Karpas-422 (cell line): Measurements from ENCODE around the gene SPG11. TPM values are rescaled to one million over a fixed set of nuclear protein-coding genes. Genes with fewer than 3 reads are reported as not detected.
A peak's percentile ranks its signal among the peaks of the same experiment; 100 is the strongest.

Experiments used
- DNase-seq: peaks from one replicate; pipeline ENCODE4 v3.0.0-alpha.2; 2015
- H2AFZ ChIP-seq: fragments of 200-600 bp; sonication (generic); 2 replicates; pipeline ENCODE4 v1.6.1; 2014; ENCODE audit warnings: antibody characterized with exemption, low read length, mixed read lengths
- H3K27ac ChIP-seq: fragments of 200-600 bp; sonication (generic); 2 replicates; pipeline ENCODE4 v1.5.1; 2014; ENCODE audit warnings: mild to moderate bottlenecking, low read length, moderate library complexity
- H3K27me3 ChIP-seq: fragments of 200-600 bp; sonication (generic); 2 replicates; pipeline ENCODE4 v1.6.1; 2014; ENCODE audit warnings: low read length, mixed read lengths
- H3K36me3 ChIP-seq: fragments of 200-600 bp; sonication (generic); 2 replicates; pipeline ENCODE4 v1.6.1; 2014; ENCODE audit warnings: low read length, mixed read lengths; ENCODE audit not compliant: insufficient read depth
- H3K4me1 ChIP-seq: fragments of 200-600 bp; sonication (generic); 2 replicates; pipeline ENCODE4 v1.6.1; 2014; ENCODE audit warnings: mild to moderate bottlenecking, low read length, mixed read lengths
- H3K4me2 ChIP-seq: fragments of 200-600 bp; sonication (generic); 2 replicates; pipeline ENCODE4 v1.6.1; 2014; ENCODE audit warnings: low read length, low read depth, mild to moderate bottlenecking; ENCODE audit not compliant: poor library complexity, severe bottlenecking
- H3K4me3 ChIP-seq: fragments of 200-600 bp; sonication (generic); 2 replicates; pipeline ENCODE4 v1.5.1; 2014; ENCODE audit warnings: mild to moderate bottlenecking, antibody characterized with exemption, low read length, mixed read lengths
- H3K79me2 ChIP-seq: fragments of 200-600 bp; sonication (generic); 2 replicates; pipeline ENCODE4 v1.6.1; 2014; ENCODE audit warnings: mild to moderate bottlenecking, low read length, mixed read lengths
- H3K9ac ChIP-seq: fragments of 200-600 bp; sonication (generic); 2 replicates; pipeline ENCODE4 v1.6.0; 2014; ENCODE audit warnings: low read length
- H3K9me2 ChIP-seq: fragments of 200-600 bp; sonication (generic), shearing (Covaris generic); replicated peaks from 2 replicates; pipeline ENCODE4 v1.6.0; 2014; ENCODE audit warnings: mild to moderate bottlenecking, low read length, moderate library complexity; ENCODE audit not compliant: insufficient read depth
- H3K9me3 ChIP-seq: fragments of 300-700, 200-600 bp; sonication (generic); 2 replicates; pipeline ENCODE4 v1.6.1; 2014; ENCODE audit warnings: low read length, mixed read lengths
- H4K20me1 ChIP-seq: fragments of 200-600 bp; sonication (generic); 2 replicates; pipeline ENCODE4 v1.6.1; 2014; ENCODE audit warnings: mild to moderate bottlenecking, antibody characterized with exemption, low read length, low read depth; ENCODE audit not compliant: insufficient read depth
- total RNA-seq: library from RNA; depleted of rRNA; stranded (reverse); fragments of >200 nt; shearing (Covaris generic); gene quantifications from 2 replicates; pipeline ENCODE4 v1.2.3, GENCODE V29; 2014; ENCODE audit warnings: low replicate concordance; rRNA removed

Gene SPG11, protein sequence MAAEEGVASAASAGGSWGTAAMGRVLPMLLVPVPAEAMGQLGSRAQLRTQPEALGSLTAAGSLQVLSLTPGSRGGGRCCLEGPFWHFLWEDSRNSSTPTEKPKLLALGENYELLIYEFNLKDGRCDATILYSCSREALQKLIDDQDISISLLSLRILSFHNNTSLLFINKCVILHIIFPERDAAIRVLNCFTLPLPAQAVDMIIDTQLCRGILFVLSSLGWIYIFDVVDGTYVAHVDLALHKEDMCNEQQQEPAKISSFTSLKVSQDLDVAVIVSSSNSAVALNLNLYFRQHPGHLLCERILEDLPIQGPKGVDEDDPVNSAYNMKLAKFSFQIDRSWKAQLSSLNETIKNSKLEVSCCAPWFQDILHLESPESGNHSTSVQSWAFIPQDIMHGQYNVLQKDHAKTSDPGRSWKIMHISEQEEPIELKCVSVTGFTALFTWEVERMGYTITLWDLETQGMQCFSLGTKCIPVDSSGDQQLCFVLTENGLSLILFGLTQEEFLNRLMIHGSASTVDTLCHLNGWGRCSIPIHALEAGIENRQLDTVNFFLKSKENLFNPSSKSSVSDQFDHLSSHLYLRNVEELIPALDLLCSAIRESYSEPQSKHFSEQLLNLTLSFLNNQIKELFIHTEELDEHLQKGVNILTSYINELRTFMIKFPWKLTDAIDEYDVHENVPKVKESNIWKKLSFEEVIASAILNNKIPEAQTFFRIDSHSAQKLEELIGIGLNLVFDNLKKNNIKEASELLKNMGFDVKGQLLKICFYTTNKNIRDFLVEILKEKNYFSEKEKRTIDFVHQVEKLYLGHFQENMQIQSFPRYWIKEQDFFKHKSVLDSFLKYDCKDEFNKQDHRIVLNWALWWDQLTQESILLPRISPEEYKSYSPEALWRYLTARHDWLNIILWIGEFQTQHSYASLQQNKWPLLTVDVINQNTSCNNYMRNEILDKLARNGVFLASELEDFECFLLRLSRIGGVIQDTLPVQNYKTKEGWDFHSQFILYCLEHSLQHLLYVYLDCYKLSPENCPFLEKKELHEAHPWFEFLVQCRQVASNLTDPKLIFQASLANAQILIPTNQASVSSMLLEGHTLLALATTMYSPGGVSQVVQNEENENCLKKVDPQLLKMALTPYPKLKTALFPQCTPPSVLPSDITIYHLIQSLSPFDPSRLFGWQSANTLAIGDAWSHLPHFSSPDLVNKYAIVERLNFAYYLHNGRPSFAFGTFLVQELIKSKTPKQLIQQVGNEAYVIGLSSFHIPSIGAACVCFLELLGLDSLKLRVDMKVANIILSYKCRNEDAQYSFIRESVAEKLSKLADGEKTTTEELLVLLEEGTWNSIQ (N-terminal part only)
- total RNA-seq, result 80.6 and 123 TPM in 2 replicates

GRCh38 chr15:44663410-44664308, at the start of gene SPG11:
SPG11 (minus strand) TSS chr15:44663662; CDS start chr15:44663647, 15 bp downstream.
- no peaks in the 10 kb centered on the region for H3K27me3 ChIP-seq
- peak within 1 kb of the TSS; percentile 77 for H3K4me3 ChIP-seq
- peak within 1 kb of the TSS; percentile 88 for H3K27ac ChIP-seq
- H3K4me2 ChIP-seq, result peak within 1 kb of the TSS; percentile 96
- H3K9me2 ChIP-seq, result no peaks in the 10 kb centered on the region
- H3K36me3 ChIP-seq, result peaks cover 19% of the 10 kb centered on the region
- H3K9ac ChIP-seq, result peak within 1 kb of the TSS; percentile 96
- peak; percentile 99 for DNase-seq
- peaks cover 35% of the 10 kb centered on the region for H3K79me2 ChIP-seq
- H3K4me1 ChIP-seq, result peaks cover 38% of the 10 kb centered on the region
- H3K9me3 ChIP-seq, result no peaks in the 10 kb centered on the region
- no peaks in the 10 kb centered on the region for H4K20me1 ChIP-seq
- peak within 1 kb of the TSS; percentile 95 for H2AFZ ChIP-seq

GRCh38 chr15:44712346-44713005, 49.0 kb upstream of the SPG11 start:
- H3K4me2 ChIP-seq, result peak overlapping the region; percentile 96
- H3K9me3 ChIP-seq, result no peaks in the 10 kb centered on the region
- no peak overlapping the region for H2AFZ ChIP-seq
- H3K36me3 ChIP-seq, result peaks cover 49% of the 10 kb centered on the region
- peaks cover 59% of the 10 kb centered on the region for H3K4me1 ChIP-seq
- no peaks in the 10 kb centered on the region for H3K9me2 ChIP-seq
- peak overlapping the region; percentile 98 for H3K4me3 ChIP-seq
- peak overlapping the region; percentile 95 for H3K27ac ChIP-seq
- H3K27me3 ChIP-seq, result no peaks in the 10 kb centered on the region
- H4K20me1 ChIP-seq, result peaks cover 43% of the 10 kb centered on the region
- DNase-seq, result peak; percentile 85
- peak overlapping the region; percentile 100 for H3K9ac ChIP-seq
- H3K79me2 ChIP-seq, result peaks cover 52% of the 10 kb centered on the region

DNA sequence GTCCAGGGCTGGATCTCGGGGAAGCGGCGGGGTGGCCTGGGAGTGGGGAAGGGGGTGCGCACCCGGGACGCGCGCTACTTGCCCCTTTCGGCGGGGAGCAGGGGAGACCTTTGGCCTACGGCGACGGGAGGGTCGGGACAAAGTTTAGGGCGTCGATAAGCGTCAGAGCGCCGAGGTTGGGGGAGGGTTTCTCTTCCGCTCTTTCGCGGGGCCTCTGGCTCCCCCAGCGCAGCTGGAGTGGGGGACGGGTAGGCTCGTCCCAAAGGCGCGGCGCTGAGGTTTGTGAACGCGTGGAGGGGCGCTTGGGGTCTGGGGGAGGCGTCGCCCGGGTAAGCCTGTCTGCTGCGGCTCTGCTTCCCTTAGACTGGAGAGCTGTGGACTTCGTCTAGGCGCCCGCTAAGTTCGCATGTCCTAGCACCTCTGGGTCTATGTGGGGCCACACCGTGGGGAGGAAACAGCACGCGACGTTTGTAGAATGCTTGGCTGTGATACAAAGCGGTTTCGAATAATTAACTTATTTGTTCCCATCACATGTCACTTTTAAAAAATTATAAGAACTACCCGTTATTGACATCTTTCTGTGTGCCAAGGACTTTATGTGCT, 48.4 kb upstream of the SPG11 start:
- Histone ChIP-seq H4K20me1 (peaks cover 43% of the 10 kb centered on the region), H3K27ac (peak overlapping the region; percentile 95), H3K9me2 (no peaks in the 10 kb centered on the region), H2AFZ (no peak overlapping the region), H3K4me1 (peaks cover 53% of the 10 kb centered on the region), H3K9ac (peak overlapping the region; percentile 100), H3K4me3 (peak overlapping the region; percentile 98), H3K27me3 (no peaks in the 10 kb centered on the region), H3K4me2 (peak overlapping the region; percentile 96), H3K9me3 (no peaks in the 10 kb centered on the region), H3K79me2 (peaks cover 52% of the 10 kb centered on the region), H3K36me3 (peaks cover 43% of the 10 kb centered on the region)
- DNase-seq, result peak; percentile 88

GRCh38 chr15:44711096-44711742, 47.8 kb upstream of the SPG11 start, which contains the start of the genes B2M and PATL2:
B2M (plus strand) TSS chr15:44711517; CDS start chr15:44711547, 30 bp downstream.
PATL2 (minus strand) TSS chr15:44711323; CDS start chr15:44676490, 34,833 bp downstream.
- Histone ChIP-seq H3K79me2 (peaks cover 52% of the 10 kb centered on the region), H2AFZ (peak within 1 kb of the TSS; percentile 64)
- peak; percentile 98 for DNase-seq

DNA sequence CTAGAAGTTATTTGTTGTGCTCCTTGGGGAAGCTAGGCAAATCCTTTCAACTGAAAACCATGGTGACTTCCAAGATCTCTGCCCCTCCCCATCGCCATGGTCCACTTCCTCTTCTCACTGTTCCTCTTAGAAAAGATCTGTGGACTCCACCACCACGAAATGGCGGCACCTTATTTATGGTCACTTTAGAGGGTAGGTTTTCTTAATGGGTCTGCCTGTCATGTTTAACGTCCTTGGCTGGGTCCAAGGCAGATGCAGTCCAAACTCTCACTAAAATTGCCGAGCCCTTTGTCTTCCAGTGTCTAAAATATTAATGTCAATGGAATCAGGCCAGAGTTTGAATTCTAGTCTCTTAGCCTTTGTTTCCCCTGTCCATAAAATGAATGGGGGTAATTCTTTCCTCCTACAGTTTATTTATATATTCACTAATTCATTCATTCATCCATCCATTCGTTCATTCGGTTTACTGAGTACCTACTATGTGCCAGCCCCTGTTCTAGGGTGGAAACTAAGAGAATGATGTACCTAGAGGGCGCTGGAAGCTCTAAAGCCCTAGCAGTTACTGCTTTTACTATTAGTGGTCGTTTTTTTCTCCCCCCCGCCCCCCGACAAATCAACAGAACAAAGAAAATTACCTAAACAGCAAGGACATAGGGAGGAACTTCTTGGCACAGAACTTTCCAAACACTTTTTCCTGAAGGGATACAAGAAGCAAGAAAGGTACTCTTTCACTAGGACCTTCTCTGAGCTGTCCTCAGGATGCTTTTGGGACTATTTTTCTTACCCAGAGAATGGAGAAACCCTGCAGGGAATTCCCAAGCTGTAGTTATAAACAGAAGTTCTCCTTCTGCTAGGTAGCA, 47.0 kb upstream of the SPG11 start:
- peak; percentile 87 for DNase-seq
- no peaks in the 10 kb centered on the region for H3K9me2 ChIP-seq
- peaks cover 29% of the 10 kb centered on the region for H3K36me3 ChIP-seq
- H3K9me3 ChIP-seq, result no peaks in the 10 kb centered on the region
- peak overlapping the region; percentile 100 for H3K9ac ChIP-seq
- peak overlapping the region; percentile 95 for H3K27ac ChIP-seq
- peak overlapping the region; percentile 98 for H3K4me3 ChIP-seq
- peaks cover 38% of the 10 kb centered on the region for H4K20me1 ChIP-seq
- peak overlapping the region; percentile 64 for H2AFZ ChIP-seq
- H3K79me2 ChIP-seq, result peaks cover 47% of the 10 kb centered on the region
- no peaks in the 10 kb centered on the region for H3K27me3 ChIP-seq
- H3K4me1 ChIP-seq, result peaks cover 39% of the 10 kb centered on the region
- H3K4me2 ChIP-seq, result peak overlapping the region; percentile 96

More at GRCh38 chr15:44711096-44711742, 47.8 kb upstream of the SPG11 start, which contains the start of the genes B2M and PATL2:
- no peaks in the 10 kb centered on the region for H3K27me3 ChIP-seq
- H3K4me3 ChIP-seq, result peak within 1 kb of the TSS; percentile 98
- H4K20me1 ChIP-seq, result peaks cover 43% of the 10 kb centered on the region
- H3K4me1 ChIP-seq, result peaks cover 46% of the 10 kb centered on the region
- no peaks in the 10 kb centered on the region for H3K9me2 ChIP-seq
- peak within 1 kb of the TSS; percentile 96 for H3K4me2 ChIP-seq
- H3K36me3 ChIP-seq, result peaks cover 37% of the 10 kb centered on the region
- peak within 1 kb of the TSS; percentile 100 for H3K9ac ChIP-seq
- H3K27ac ChIP-seq, result peak within 1 kb of the TSS; percentile 95
- H3K9me3 ChIP-seq, result no peaks in the 10 kb centered on the region
